GM13977 (cell line): ENCODE measurements around the gene FGF5.

Experiments used
- DNase-seq: peaks from one replicate; pipeline ENCODE4 v3.0.0; 2012; ENCODE audit warnings: low spot score
- in situ Hi-C: fragments of 300-500 bp; cut with MboI; formaldehyde crosslinking; loops from one replicate; pipeline ENCODE4 v1.12.0; 2022; ENCODE audit warnings: low sequenced_read_pairs, low pct_unique_long_range_greater_than_20kb, mixed read lengths, inconsistent platforms; ENCODE audit not compliant: unreplicated experiment
- TF ChIP-seq, protein P1 (sequence below): IDR thresholded peaks from 2 replicates; pipeline ENCODE4 v1.5.1; 2012; ENCODE audit warnings: mild to moderate bottlenecking, control low read depth; ENCODE audit not compliant: insufficient read depth; ENCODE audit errors: extremely low read depth, missing control alignments

FGF5 gene

DNA sequence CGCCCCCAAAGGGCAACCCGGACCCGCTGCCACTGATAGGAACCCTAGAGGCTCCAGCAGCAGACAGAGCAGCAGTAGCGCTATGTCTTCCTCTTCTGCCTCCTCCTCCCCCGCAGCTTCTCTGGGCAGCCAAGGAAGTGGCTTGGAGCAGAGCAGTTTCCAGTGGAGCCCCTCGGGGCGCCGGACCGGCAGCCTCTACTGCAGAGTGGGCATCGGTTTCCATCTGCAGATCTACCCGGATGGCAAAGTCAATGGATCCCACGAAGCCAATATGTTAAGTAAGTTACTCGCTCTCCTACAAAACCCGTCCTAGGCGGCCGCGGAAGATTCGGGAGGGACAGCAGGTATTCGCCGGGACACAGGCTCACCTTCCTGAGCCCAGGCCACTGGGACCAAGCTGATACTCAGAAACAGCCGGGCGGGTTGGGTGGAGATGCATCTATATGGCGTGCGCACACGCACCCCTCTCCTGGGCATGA, 477 bp downstream of the FGF5 start:
- DNase-seq: no peak
- TF ChIP-seq, protein P1, sequence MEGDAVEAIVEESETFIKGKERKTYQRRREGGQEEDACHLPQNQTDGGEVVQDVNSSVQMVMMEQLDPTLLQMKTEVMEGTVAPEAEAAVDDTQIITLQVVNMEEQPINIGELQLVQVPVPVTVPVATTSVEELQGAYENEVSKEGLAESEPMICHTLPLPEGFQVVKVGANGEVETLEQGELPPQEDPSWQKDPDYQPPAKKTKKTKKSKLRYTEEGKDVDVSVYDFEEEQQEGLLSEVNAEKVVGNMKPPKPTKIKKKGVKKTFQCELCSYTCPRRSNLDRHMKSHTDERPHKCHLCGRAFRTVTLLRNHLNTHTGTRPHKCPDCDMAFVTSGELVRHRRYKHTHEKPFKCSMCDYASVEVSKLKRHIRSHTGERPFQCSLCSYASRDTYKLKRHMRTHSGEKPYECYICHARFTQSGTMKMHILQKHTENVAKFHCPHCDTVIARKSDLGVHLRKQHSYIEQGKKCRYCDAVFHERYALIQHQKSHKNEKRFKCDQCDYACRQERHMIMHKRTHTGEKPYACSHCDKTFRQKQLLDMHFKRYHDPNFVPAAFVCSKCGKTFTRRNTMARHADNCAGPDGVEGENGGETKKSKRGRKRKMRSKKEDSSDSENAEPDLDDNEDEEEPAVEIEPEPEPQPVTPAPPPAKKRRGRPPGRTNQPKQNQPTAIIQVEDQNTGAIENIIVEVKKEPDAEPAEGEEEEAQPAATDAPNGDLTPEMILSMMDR: no peak
- in situ Hi-C loops: no loop called here

DNA sequence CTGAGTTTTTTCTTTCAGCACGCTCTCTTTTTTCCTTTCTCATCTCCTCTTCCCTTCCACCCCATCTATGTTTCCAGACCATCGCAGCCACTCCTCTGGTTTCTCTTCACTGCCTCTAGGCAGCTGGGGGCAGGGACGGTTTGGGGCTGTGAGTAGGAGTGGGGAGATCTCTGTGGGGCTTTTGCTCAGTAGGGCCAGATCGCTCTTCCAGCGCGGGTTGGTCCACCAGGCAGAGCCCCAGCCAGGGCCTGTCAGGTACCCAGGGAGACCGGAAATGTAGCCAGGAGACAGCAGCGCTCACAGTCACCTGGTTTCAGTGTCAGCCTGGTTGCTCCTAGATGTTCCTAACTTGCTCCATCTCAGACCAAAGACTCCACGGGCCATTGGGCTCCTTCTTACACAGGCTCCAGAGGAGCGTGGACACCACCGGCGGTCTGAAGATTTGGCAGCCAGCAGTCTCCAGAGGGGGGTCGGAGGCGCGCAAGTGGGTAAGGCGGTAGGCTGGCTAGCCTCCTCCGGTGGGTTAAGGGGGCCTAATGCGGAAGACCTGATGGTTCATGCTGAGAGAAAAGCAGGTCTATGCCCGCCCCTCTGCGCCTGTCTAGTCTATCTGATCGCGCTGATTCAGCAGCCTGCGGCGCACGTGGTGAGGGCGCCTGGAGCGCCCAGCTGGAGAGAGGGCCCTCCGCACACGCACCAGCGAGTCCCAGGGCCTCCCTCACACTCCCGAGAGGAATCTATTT, 1.8 kb downstream of the FGF5 start:
- TF ChIP-seq, protein P1: no peak
- in situ Hi-C loops: no loop called here
- no peak for DNase-seq

DNA sequence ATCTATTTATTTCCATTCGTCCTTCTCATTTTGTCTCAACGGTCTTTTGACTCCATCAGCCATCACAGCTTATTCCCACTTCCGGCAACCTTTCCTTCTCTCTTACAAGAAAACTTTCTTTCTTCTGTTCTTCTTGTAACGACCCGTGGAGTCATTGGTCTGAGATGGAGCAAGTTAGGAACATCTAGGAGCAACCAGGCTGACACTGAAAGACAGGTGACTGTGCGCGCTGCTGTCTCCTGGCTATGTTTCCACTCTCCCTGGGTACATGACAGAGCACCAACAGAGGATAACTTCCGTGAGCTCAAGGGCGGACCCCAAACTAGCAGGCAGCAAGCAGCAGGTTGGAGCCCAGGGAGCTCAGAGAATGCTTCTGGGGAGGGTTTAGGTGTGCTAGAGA, 2.5 kb downstream of the FGF5 start:
- TF ChIP-seq, protein P1: no peak
- in situ Hi-C loops: no loop called here
- no peak for DNase-seq

DNA sequence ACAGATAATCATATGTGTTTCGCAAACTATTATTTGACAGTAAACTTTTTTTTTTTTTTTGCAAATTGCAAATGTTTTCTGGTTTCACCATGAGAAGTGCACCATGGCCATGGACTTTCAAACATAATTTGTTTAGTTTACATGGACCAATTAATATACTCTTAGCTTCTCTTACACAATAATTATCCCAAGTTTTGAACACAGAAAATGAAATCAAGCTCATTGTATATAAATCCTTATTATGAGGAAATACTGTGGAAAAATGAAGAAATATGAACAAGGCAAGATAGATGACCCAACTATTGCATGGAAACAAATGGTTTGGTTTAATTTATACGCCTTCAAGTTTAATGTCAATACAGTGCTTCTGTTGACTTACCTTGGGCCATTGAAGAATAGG, 3.9 kb downstream of the FGF5 start:
- DNase-seq: no peak
- in situ Hi-C loops: no loop called here
- TF ChIP-seq, protein P1: no peak

DNA sequence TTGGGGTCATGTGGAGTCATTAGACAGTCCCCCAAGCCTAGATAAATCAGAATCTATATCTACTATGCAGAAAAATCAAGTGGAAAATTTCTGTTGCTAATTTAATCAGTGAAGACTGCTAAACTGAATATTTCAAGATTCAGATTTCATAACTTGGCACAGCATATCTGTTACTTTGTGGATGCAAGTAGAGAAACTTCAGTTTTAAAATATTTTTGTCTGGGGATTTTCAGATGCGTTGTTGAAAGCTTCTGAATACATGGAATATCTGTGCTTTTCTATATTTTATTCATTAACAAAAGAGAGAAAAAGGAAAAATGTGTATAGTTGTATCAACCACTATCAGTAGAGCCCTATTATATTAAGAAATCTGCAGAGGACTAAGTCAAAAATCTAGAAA, 4.4 kb downstream of the FGF5 start:
- DNase-seq: no peak
- in situ Hi-C loops: no loop called here
- TF ChIP-seq, protein P1: no peak

DNA sequence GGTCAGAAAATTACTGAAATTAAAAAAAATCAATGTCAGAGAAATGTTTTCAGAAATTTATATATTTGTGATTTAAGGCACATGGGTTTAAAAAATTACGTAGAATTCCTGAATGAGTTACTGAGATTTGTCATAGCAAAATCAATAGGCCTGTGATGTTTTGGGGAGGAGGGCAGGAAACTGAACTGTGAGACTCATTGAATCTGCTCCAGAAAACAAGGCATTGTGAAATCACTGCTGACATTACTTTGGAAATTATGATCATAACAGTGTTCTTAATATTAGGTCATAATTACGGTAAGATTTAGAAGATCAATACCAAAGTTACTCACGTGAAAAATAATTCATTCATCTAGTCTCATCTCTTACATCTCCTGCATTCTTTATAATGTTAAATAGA, 5.3 kb downstream of the FGF5 start:
- no peak for DNase-seq
- TF ChIP-seq, protein P1: no peak
- in situ Hi-C loops: no loop called here
